ENCODE measurements around the gene SCGB3A1.

SCGB3A1 gene

GRCh38 chr5:180591311-180591887, at the start of gene SCGB3A1:
SCGB3A1 (minus strand) TSS chr5:180591499; CDS start chr5:180591462, 37 bp downstream.
- no peak for TF ChIP-seq CTCF (IDR thresholded peaks at IDR 0.05; ENCODE audit: borderline replicate concordance, control extremely low read depth, extremely low read depth, insufficient read depth, missing control alignments)
- in situ Hi-C loops (cut with MboI; ENCODE audit: low sequenced_read_pairs, unreplicated experiment): no loop called here
- DNase-seq (ENCODE audit: low spot score): peak; percentile 18

DNA sequence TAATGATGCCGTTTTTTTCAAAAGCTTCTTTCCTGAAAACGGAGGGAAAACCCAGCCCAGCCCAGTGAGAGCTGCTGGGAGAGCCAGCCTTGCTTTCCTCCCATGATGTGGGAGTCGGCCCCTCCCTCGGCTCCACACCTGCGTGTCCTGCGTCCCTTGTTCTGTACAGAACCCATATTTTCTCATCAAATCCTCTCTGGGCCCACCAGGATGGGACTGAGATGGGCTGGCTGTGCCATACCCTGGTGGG, 49.2 kb upstream of the SCGB3A1 start:
- in situ Hi-C loops (cut with MboI; ENCODE audit: low sequenced_read_pairs, unreplicated experiment): no loop called here
- DNase-seq (ENCODE audit: low spot score): no peak
- no peak for TF ChIP-seq CTCF (IDR thresholded peaks at IDR 0.05; ENCODE audit: borderline replicate concordance, control extremely low read depth, extremely low read depth, insufficient read depth, missing control alignments)

GRCh38 chr5:180639741-180640610, 48.7 kb upstream of the SCGB3A1 start:
- DNase-seq (ENCODE audit: low spot score): no peak
- in situ Hi-C loops (cut with MboI; ENCODE audit: low sequenced_read_pairs, unreplicated experiment): no loop called here
- no peak for TF ChIP-seq CTCF (IDR thresholded peaks at IDR 0.05; ENCODE audit: borderline replicate concordance, control extremely low read depth, extremely low read depth, insufficient read depth, missing control alignments)

- no peak for DNase-seq (ENCODE audit: low spot score)
- in situ Hi-C loops (cut with MboI; ENCODE audit: low sequenced_read_pairs, unreplicated experiment): no loop called here
- no peak for TF ChIP-seq CTCF (IDR thresholded peaks at IDR 0.05; ENCODE audit: borderline replicate concordance, control extremely low read depth, extremely low read depth, insufficient read depth, missing control alignments)
Observed at GRCh38 chr5:180639287-180639686, 48.0 kb upstream of the SCGB3A1 start.

DNA sequence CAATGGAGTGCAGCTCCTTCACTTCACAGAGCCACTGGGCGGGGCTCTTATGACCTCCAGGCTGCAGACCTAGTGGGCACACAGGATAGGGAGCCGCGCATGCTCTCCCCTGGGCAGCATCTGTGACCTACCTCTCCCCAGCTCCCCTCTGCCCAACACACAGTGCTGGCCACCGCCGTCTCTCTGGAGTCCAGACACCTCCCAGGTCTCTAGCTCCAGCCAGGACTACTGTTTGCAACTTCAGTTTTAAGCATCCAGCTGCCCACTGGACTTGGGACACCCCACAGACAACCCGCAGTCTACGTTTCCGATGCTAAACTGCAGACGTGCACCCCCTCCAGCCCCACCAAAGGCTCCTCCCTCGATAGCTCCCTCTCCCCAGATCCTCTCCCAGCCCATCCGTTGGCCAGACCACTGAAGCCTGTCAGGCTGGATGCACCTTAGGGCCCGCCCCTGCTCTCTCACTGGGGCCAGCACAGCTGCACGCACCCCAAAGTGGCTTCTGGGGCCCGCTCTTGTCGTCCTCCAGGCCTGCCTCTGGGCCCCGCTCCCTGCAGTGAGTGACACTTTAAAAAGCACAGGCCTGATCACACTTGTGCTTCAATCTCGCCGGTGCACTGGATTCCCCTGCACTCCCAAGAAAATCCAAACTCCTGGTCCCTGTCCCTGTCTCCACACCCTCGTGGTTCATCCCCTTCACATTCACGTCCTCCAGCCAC, 46.8 kb upstream of the SCGB3A1 start:
- in situ Hi-C loops (cut with MboI; ENCODE audit: low sequenced_read_pairs, unreplicated experiment): no loop called here
- DNase-seq (ENCODE audit: low spot score): no peak
- TF ChIP-seq CTCF (IDR thresholded peaks at IDR 0.05; ENCODE audit: borderline replicate concordance, control extremely low read depth, extremely low read depth, insufficient read depth, missing control alignments): no peak

- in situ Hi-C loops (cut with MboI; ENCODE audit: low sequenced_read_pairs, unreplicated experiment): no loop called here
- no peak for TF ChIP-seq CTCF (IDR thresholded peaks at IDR 0.05; ENCODE audit: borderline replicate concordance, control extremely low read depth, extremely low read depth, insufficient read depth, missing control alignments)
- no peak for DNase-seq (ENCODE audit: low spot score)
Observed at GRCh38 chr5:180636403-180637075, 45.2 kb upstream of the SCGB3A1 start.
